A673 (cell line): ENCODE data around the gene VSTM2A. TPM values are rescaled to one million over a fixed set of nuclear protein-coding genes. Genes with fewer than 3 reads are reported as not detected.
"Not testable (repeated sequence)": the region's sequence is repeated elsewhere in the genome, so short reads cannot be mapped to it uniquely, and the experiment has no call there.

Experiments used
- Bru-seq: library from RNA; stranded (reverse); fragments of 400-500 nt; gene quantifications from one replicate; lab custom pipeline; 2021; lab: Mats Ljungman, UMichigan
- BruChase-seq, 2 experiments: library from RNA; stranded (reverse); fragments of 400-500 nt; gene quantifications; one replicate each; lab custom pipeline; 2021; lab: Mats Ljungman, UMichigan
- BruUV-seq: library from RNA; stranded (reverse); fragments of 400-500 nt; replicated peaks from 2 replicates; lab custom pipeline; 2021; lab: Mats Ljungman, UMichigan
- CTCF ChIA-PET: fragments of 300-600 bp; sonication (Branson Sonifier 250); formaldehyde crosslinking; loops from one replicate; lab custom pipeline; 2022; ENCODE audit warnings: antibody characterized with exemption; lab: Charles Lee
- POLR2A ChIA-PET: fragments of 300-600 bp; sonication (Branson Sonifier 250); formaldehyde crosslinking; loops from one replicate; lab custom pipeline; 2022; ENCODE audit warnings: antibody characterized with exemption; ENCODE audit not compliant: low non-redundant PET; lab: Charles Lee
- DNase-seq: peaks from one replicate; pipeline ENCODE4 v3.0.0-alpha.2; 2015; ENCODE audit warnings: low spot score
- H3K27ac ChIP-seq: fragments of 200-600 bp; sonication (generic); 2 replicates; pipeline ENCODE4 v1.5.1; 2016; ENCODE audit warnings: mixed run types, low read depth, mild to moderate bottlenecking, mixed read lengths, antibody characterized with exemption, low read length; ENCODE audit not compliant: poor library complexity, severe bottlenecking
- H3K27me3 ChIP-seq: fragments of 200-600 bp; sonication (generic); replicated peaks from 2 replicates; pipeline ENCODE4 v1.6.1; 2017; ENCODE audit warnings: mixed run types, low read depth, mild to moderate bottlenecking, mixed read lengths, antibody characterized with exemption, low read length; ENCODE audit not compliant: insufficient read depth, poor library complexity
- H3K36me3 ChIP-seq: fragments of 200-600 bp; sonication (generic); 2 replicates; pipeline ENCODE4 v1.6.1; 2016; ENCODE audit warnings: mixed run types, mild to moderate bottlenecking, mixed read lengths, antibody characterized with exemption, low read length; ENCODE audit not compliant: insufficient read depth, poor library complexity, severe bottlenecking
- H3K4me1 ChIP-seq: fragments of 200-600 bp; sonication (generic); 2 replicates; pipeline ENCODE4 v1.6.1; 2017; ENCODE audit warnings: mixed run types, mild to moderate bottlenecking, mixed read lengths, antibody characterized with exemption, low read length; ENCODE audit not compliant: insufficient read depth, poor library complexity, severe bottlenecking
- H3K4me3 ChIP-seq: fragments of 200-600 bp; sonication (generic); 2 replicates; pipeline ENCODE4 v1.5.1; 2016; ENCODE audit warnings: low read depth, mixed run types, mild to moderate bottlenecking, mixed read lengths, low read length; ENCODE audit not compliant: poor library complexity, severe bottlenecking
- H3K9me3 ChIP-seq: fragments of 200-600 bp; sonication (generic); 2 replicates; pipeline ENCODE4 v1.6.1; 2016; ENCODE audit warnings: mixed run types, low read depth, mild to moderate bottlenecking, mixed read lengths, antibody characterized with exemption, low read length; ENCODE audit not compliant: poor library complexity, severe bottlenecking
- CTCF ChIP-seq: fragments of 300-800, 200-600 bp; sonication (generic); conservative IDR thresholded peaks from 2 replicates; pipeline ENCODE4 v1.5.1; 2017; ENCODE audit warnings: low read depth, mild to moderate bottlenecking, antibody characterized with exemption, low read length, moderate library complexity, mixed read lengths
- EZH2 ChIP-seq: fragments of 200-600 bp; sonication (generic); IDR thresholded peaks from 2 replicates; pipeline ENCODE4 v1.6.1; 2017; ENCODE audit warnings: borderline replicate concordance, low read depth, mild to moderate bottlenecking, mixed read lengths, antibody characterized with exemption, low read length; ENCODE audit not compliant: poor library complexity, severe bottlenecking
- intact Hi-C: fragments of 100-400 bp; cut with micrococcal nuclease; formaldehyde crosslinking; loops from one replicate; pipeline ENCODE4 v1.10.0; 2022; ENCODE audit not compliant: unreplicated experiment
- long read RNA-seq: library from polyadenylated mRNA; stranded (forward); transcript quantifications from one replicate; pipeline ENCODE4 v2.0.0, GENCODE V29; 2022
- total RNA-seq: library from RNA; stranded (reverse); gene quantifications from 2 replicates; pipeline ENCODE4 v1.2.3, GENCODE V29; 2021

The VSTM2A gene
- not detected in 2 replicates for total RNA-seq
- not detected for Bru-seq, nascent RNA
- BruChase-seq, experiment 1, labeled RNA remaining after a 2-hour chase = not detected
- not detected for BruChase-seq, experiment 2, labeled RNA remaining after a 6-hour chase
- long read RNA-seq = 0 reads

- no peak within 1 kb of the TSS for H3K4me3 ChIP-seq
- H3K4me1 ChIP-seq = no peaks in the 10 kb centered on the region
- H3K36me3 ChIP-seq = no peaks in the 10 kb centered on the region
- intact Hi-C loops = no loop called here
- CTCF ChIA-PET = no interaction called here
- TF ChIP-seq CTCF (no peak), EZH2 (no peak)
- BruUV-seq = no TSS peak
- DNase-seq = no peak
- POLR2A ChIA-PET = no interaction called here
- H3K27ac ChIP-seq = no peak within 1 kb of the TSS
- no peaks in the 10 kb centered on the region for H3K9me3 ChIP-seq
- H3K27me3 ChIP-seq = peaks cover 37% of the 10 kb centered on the region
Observed at GRCh38 chr7:54541669-54542625, at the start of gene VSTM2A. Gene VSTM2A, plus strand, starts transcription at chr7:54542375. Its CDS starts 356 bp downstream, at chr7:54542731.

GRCh38 chr7:54504531-54504930 lies 37.6 kb upstream of the VSTM2A start:
- H3K27ac ChIP-seq, H3K36me3 ChIP-seq, CTCF ChIA-PET, POLR2A ChIA-PET, H3K4me3 ChIP-seq, intact Hi-C loops, H3K4me1 ChIP-seq, BruUV-seq, H3K27me3 ChIP-seq, DNase-seq: not testable (repeated sequence)
- peaks cover 14% of the 10 kb centered on the region for H3K9me3 ChIP-seq

GRCh38 chr7:54529568-54529967 lies 12.6 kb upstream of the VSTM2A start:
- no peak overlapping the region for H3K27ac ChIP-seq
- no TSS peak for BruUV-seq
- intact Hi-C loops = no loop called here
- CTCF ChIA-PET = no interaction called here
- DNase-seq = no peak
- POLR2A ChIA-PET = no interaction called here
- no peaks in the 10 kb centered on the region for H3K27me3 ChIP-seq
- no peaks in the 10 kb centered on the region for H3K36me3 ChIP-seq
- H3K9me3 ChIP-seq = peaks cover 63% of the 10 kb centered on the region
- no peaks in the 10 kb centered on the region for H3K4me1 ChIP-seq
- no peak for TF ChIP-seq CTCF
- TF ChIP-seq EZH2 = no peak
- no peak overlapping the region for H3K4me3 ChIP-seq
